Measurements from ENCODE around the gene LRRC56. TPM values are rescaled to one million over a fixed set of nuclear protein-coding genes. Genes with fewer than 3 reads are reported as not detected.

The LRRC56 gene
- total RNA-seq, 4 donors from 2014 or later, result 1.7 to 2.4 (median 2.1) TPM

- no peaks in the 10 kb centered on the region for H3K27me3 ChIP-seq
- no peaks in the 10 kb centered on the region for H3K4me1 ChIP-seq
- no peaks in the 10 kb centered on the region for H3K9me3 ChIP-seq
- no peak for DNase-seq (ENCODE audit: low spot score in 2 of 2)
- no peak for TF ChIP-seq CTCF (IDR thresholded peaks at IDR 0.05)
- no peak for TF ChIP-seq POLR2A (IDR thresholded peaks at IDR 0.05)
- no peak for TF ChIP-seq POLR2AphosphoS5 (IDR thresholded peaks at IDR 0.05)
- TF ChIP-seq EP300 (IDR thresholded peaks at IDR 0.05), result no peak
- 84% methylated on average over 27 of the region's 37 CpGs for WGBS
- H3K27ac ChIP-seq, result no peak overlapping the region
- H3K36me3 ChIP-seq, result peaks cover 88% of the 10 kb centered on the region
- no peak overlapping the region for H3K4me3 ChIP-seq
These were observed 42.4 kb upstream of the LRRC56 start for GRCh38 chr11:494761-495536.

- Histone ChIP-seq H3K4me1 (no peaks in the 10 kb centered on the region), H3K27ac (no peak overlapping the region), H3K27me3 (no peaks in the 10 kb centered on the region), H3K9me3 (no peaks in the 10 kb centered on the region), H3K4me3 (no peak overlapping the region), H3K36me3 (peaks cover 88% of the 10 kb centered on the region)
- no peak for TF ChIP-seq CTCF (IDR thresholded peaks at IDR 0.05)
- no peak for TF ChIP-seq EP300 (IDR thresholded peaks at IDR 0.05)
- no peak for TF ChIP-seq POLR2AphosphoS5 (IDR thresholded peaks at IDR 0.05)
- no peak for TF ChIP-seq POLR2A (IDR thresholded peaks at IDR 0.05)
- no peak for DNase-seq (ENCODE audit: low spot score in 2 of 2)
- 59% methylated on average over 10 of the region's 10 CpGs for WGBS
These were observed 41.8 kb upstream of the LRRC56 start for GRCh38 chr11:495537-495931.

GRCh38 chr11:496834-497564 lies 40.3 kb upstream of the LRRC56 start:
- H3K4me1 ChIP-seq, result no peaks in the 10 kb centered on the region
- H3K27ac ChIP-seq, result no peak overlapping the region
- no peak for TF ChIP-seq EP300 (IDR thresholded peaks at IDR 0.05)
- no peak for TF ChIP-seq CTCF (IDR thresholded peaks at IDR 0.05)
- H3K36me3 ChIP-seq, result peaks cover 93% of the 10 kb centered on the region
- 93% methylated on average over 34 of the region's 34 CpGs for WGBS
- no peak overlapping the region for H3K4me3 ChIP-seq
- DNase-seq (ENCODE audit: low spot score in 2 of 2), result no peak
- H3K9me3 ChIP-seq, result no peaks in the 10 kb centered on the region
- no peaks in the 10 kb centered on the region for H3K27me3 ChIP-seq

GRCh38 chr11:497565-498296 lies 39.6 kb upstream of the LRRC56 start:
- Histone ChIP-seq H3K27me3 (no peaks in the 10 kb centered on the region), H3K4me1 (peaks cover 3% of the 10 kb centered on the region), H3K36me3 (peaks cover 91% of the 10 kb centered on the region), H3K4me3 (no peak overlapping the region), H3K9me3 (no peaks in the 10 kb centered on the region), H3K27ac (no peak overlapping the region)
- 94% methylated on average over 27 of the region's 31 CpGs for WGBS
- no peak for DNase-seq (ENCODE audit: low spot score in 2 of 2)
- no peak for TF ChIP-seq POLR2A (IDR thresholded peaks at IDR 0.05)
- TF ChIP-seq EP300 (IDR thresholded peaks at IDR 0.05), result no peak
- no peak for TF ChIP-seq POLR2AphosphoS5 (IDR thresholded peaks at IDR 0.05)
- no peak for TF ChIP-seq CTCF (IDR thresholded peaks at IDR 0.05)

Measured in suprapubic skin (tissue), 4 donors.